8988T (cell line): Measurements from ENCODE around the gene NFAT5.
"Not testable (repeated sequence)": the region's sequence is repeated elsewhere in the genome, so short reads cannot be mapped to it uniquely, and the experiment has no call there.

Experiments
- DNase-seq: peaks from one replicate; pipeline ENCODE4 v3.0.0; 2011

NFAT5 gene

DNA sequence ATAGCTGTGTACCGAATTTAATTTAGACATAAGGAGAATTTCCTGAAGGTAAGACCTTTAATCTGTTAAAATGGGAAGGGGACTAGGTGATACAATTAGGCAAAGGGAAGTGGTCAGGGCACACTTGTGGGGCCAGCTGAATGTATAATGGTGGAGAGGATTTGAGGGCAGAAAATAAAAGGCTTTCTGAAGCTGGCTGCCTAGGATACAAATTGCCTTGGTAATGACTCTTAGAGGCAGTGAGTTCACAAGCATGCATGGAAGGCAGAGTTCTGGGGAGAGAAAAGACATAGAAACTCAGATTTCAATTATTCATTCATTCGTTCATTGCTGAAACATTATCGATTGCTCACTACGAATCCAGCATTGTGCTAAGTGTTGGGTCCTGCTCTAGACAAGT, 12.4 kb upstream of the NFAT5 start:
- DNase-seq, result no peak

DNA sequence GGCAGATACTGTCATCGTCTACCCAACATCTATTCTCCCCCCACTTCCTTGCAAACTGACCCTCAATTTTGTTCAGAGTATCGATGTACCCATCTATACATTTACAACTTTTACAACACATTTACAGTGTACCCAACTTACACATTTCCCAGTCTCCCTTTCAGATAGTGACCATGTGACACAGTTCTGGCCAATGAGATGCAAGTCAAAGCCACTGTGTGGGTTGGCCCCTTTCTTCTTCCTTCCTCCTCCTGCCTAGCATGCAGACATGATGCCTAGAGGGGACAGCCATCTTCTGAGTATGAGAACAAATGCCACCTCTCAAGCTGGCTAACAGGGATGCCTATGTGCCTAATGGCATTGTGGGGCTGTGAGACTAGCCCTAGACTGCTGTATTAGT, 11.3 kb upstream of the NFAT5 start:
- no peak for DNase-seq

DNA sequence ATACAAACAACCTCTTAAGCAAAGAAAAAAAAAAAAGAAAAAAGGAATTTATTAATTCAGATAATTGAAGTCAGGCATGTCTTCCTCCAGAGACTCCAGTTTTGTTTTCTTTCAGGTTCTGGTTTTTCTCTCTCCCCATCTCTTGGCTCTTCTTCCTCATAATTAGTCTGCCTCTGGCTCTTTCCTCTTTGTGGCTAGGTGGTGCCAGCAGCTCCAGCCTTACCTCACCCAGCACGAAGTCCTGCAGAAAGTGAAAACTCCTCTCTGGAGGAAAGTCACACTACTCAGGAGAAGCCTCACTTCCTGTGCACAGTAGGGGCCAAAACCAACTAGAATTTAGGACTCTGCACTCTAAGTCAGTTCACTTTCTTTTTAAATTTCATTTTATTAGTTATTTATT, 10.3 kb upstream of the NFAT5 start:
- no peak for DNase-seq

DNA sequence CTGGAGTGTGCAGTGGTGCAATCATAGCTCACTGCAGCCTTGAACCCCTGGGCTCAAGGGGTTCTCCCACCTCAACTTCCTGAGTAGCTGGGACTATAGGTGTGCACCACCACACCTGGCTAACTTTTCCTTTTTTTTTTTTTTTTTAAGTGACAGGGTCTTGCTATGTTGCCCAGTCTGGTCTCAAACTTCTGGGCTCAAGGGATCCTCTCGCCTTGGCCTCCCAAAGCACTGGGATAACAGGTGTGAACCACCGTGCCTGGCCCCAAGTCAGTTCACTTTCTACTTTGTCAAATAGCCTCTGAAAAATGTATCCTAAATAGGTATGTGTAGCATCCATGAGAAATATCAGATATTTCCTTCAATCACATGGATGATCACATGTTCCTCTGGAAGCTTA, 9.9 kb upstream of the NFAT5 start:
- no peak for DNase-seq

DNA sequence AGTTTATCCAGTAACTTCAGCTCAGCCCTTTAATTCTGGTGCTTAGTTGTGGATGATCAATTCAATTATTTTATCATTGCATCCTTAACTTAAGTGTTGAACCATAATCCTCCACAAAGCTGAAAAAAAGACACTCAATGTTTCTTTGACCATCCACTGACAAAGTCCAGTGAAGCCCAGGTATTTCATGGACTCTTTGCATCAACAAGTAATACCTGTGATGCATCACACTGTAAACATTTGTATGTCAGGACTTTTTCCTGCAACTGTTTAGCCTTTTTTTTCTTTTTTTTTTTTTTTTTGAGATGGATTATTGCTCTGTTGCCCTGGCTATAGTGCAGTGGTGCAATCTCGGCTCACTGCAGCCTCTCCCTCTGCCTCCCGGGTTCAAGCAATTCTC, 6.6 kb upstream of the NFAT5 start:
- DNase-seq, result no peak

DNA sequence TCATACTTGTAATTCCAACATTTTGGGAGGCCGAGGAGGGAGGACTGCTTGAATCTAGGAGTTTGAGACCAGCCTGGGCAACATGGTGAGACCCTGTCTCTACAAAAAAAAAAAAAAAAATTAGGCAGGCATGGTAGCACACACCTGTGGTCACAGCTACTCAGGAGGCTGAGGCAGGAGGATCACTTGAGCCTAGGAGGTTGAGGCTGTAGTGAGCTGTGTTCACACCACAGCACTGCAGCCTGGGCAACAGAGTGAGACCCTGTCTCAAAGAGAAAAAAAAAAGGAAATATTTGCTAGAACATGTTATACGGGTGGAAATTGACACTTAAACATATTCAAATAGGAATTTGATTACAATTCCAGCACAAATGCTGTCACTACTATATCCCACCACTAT, 4.4 kb upstream of the NFAT5 start:
- not testable (repeated sequence) for DNase-seq

DNA sequence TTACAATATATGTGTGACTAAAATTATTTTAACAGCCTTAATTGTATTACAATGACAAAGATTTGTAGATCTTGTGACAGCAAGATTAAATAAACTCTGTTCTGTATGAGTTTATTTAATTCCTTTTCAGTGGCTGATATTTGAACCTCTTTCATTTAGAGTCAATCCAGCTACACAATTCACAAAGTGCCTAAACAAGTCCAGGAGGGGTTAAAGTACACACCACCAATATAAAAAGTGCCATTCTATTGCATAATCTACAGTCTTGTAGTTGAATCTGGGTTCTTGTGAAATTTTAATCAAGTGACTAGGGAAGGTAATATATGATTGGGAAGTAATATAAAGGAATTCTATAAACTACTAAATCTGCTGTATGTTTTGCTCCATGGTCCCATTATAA, 3.9 kb upstream of the NFAT5 start:
- DNase-seq, result no peak

DNA sequence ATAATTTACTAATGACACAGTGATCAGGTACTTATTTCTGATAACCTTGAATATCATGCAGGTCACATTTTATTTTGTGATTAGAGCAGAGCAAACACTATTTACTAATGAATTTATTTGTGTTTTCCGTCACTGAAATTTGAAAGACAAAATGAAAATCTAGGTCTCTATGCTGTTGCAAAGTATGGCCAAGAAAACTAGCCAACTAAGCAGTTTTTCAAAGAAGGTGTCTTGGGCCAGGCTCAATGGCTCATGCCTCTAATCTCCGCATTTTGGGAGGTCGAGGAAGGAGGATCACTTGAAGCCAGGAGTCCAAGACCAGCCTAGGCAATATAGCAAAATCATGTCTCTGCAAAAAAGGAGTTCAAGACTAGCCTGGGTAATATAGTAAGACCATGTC, 3.0 kb upstream of the NFAT5 start:
- no peak for DNase-seq

DNA sequence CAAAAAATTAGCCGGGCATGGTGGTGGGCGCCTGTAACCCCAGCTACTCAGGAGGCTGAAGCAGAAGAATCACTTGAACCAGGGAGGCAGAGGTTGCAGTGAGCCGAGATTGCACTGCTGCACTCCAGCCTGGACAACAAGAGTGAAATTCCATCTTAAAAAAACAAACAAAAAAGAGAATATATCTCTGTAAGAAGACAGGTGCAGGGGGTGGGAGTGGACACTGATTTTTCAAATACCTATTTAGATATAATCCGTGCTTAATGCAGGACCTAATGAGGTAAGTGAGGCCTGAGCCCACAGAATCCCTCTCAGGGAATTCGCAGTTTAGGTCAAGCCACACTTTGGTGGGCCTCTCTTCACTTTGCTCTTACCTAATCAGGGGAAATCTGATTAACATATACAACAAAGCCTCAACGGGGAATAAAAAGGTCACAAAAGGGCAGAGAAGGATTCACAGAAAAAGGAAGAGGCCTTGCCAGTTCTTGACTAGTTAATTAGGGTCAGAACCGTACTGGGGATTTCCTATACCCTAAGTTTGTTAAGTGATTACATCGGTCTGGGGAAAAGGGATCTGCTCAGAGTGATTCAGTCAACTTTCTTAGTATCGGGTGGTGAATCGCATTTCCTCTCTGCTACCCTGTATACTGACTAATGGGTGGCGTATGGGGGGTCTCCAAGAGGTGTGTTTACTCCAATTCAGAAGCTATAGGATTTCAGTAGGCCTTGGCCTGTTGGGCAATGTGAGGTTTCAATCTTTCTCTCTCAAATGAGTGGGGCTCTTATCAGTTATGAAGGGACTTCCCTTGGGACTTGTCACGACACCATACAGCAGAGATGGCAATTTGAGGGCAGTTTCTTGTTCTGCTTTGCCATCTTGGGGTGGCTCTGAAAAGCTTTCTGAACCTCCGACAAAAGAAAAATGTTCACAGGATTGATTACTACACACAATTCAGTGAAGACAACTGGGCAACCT, 1.9 kb upstream of the NFAT5 start:
- DNase-seq, result no peak

DNA sequence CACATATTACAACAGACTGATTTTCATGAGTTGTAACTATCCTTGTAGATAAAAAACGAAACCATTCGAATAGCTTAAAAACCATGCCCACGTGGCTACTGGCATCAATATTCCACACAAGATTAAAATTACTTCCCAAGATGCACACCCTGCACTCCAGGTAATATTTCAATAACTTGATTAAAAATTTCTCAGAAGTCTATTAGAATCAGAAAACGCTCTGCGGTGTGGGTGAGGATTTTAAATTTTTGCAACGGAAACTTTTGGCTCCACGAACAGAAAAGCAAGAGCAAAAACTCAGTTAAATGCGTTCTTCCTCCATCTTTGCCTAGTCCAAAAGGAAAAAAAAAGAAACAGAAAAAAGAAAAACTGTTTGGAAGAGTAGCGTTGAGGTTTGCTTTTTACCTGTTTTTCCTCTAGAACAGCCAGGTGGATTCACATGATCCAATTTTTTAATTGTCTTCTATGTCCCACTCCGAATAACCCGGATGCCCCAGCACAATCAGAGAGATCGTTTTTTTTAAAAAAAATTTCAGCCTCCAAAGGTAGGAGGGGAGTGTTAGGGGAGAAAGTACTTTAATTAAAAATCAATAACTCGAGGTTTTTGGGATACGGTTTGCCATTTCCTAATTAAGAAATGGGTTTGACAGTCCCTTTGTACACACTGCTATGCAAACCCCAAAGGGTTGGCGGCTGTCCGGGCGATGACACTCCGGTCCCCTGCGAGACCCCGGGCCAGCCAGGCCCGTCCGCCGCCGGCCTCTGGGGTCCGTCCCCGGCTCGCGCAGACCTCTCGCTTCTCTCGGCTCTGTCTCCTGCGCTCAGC, 708 bp upstream of the NFAT5 start:
- DNase-seq, result no peak

DNA sequence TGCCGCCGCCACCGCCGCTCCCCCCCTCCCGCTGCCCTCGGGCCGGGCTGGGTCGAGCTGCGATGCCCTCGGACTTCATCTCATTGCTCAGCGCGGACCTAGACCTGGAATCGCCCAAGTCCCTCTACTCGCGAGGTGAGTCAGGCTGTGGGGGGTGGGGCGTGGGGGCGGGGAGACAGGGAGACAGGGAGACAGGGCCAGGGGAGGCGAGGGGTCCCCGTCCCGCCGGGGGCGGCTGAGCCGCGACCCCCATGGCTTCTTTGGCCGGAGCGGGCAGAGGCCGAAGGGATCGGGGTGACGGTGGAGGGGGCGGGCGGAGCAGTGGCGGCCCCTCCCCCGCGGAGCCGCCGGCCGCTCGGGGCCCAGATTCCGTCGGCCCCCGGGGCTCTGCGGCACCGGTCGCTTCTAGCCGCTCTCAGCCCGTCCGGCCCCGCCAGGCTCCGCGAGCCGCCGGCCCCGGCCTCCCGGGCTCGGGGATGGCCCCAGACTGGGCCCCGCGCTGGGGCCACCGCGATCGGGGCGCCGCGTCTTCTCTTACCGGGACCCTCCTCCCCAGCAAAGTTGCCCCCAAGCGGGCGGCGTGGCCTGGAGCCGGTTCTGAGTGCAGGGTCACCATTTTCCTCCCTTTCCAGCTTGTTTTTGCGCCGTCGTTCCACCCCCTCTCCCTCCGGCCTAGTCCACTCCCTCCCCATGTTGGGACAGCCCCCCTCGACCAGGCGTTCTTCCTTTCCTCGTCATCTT, 644 bp downstream of the NFAT5 start:
- peak; percentile 45 for DNase-seq

DNA sequence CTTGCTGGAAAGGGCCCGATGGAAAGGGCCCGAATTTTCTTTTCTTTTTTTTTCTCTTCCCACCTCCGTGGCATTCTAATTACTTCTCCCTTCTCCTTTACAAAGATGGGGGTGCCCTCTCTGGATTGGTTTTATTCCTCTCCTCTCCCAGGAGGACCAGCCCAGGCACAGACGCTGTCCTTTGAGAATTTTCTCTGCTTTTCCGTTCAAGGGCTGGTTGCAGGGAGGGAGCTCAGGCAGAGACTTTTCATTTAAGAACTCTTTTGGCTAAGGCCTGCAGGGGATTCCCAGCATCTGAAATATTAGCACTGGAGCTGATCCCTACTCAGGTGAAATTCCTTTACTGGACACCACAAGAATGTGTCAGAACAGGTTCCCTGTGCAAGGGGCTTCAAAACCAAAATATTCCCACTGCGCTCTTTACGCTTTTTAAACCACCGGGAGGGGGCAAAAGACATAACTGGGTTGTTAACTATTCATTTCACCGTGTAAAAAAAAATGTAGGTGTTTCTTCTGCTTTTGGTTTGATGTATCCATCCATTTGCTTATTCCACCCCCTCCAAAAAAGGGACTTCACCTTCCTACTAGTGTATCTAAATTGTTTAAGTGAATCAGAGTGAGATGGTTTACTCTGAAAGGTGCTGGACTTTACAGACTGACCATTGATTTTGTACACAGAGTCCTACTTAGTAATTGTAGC, 1.4 kb downstream of the NFAT5 start:
- no peak for DNase-seq

DNA sequence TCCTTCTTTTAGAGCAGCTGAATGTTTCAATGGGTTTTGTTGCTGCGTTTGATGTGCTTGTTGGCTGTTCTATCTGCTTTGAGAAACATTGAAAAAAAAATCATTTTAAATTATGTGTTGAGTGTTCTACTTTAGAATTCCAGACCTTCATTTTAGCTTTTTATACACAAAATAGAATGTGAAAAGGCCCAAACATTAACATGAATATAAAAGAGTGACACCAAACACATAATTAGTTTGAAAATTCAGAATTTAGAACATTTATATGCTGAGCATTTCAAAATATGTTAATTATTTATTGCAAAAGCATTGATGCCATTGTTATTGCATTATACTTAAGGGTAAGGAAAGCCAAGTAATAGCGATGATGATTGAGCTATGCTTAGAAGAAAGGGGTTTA, 2.9 kb downstream of the NFAT5 start:
- no peak for DNase-seq

DNA sequence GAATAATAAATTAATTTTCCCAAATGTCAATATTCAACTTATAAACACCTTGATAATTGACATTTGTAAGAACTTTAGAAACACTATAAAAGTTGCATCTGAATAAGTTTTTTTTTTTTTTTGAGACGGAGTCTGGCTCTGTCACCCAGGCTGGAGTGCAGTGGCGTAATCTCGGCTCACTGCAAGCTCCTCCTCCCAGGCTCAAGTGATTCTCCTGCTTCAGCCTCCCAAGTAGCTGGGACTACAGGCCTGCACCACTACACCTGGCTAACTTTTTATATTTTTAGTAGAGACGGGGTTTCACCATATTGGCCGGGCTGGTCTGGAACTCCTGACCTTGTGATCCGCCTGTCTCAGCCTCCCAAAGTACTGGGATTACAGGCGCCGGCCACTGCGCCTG, 13.0 kb downstream of the NFAT5 start:
- not testable (repeated sequence) for DNase-seq

DNA sequence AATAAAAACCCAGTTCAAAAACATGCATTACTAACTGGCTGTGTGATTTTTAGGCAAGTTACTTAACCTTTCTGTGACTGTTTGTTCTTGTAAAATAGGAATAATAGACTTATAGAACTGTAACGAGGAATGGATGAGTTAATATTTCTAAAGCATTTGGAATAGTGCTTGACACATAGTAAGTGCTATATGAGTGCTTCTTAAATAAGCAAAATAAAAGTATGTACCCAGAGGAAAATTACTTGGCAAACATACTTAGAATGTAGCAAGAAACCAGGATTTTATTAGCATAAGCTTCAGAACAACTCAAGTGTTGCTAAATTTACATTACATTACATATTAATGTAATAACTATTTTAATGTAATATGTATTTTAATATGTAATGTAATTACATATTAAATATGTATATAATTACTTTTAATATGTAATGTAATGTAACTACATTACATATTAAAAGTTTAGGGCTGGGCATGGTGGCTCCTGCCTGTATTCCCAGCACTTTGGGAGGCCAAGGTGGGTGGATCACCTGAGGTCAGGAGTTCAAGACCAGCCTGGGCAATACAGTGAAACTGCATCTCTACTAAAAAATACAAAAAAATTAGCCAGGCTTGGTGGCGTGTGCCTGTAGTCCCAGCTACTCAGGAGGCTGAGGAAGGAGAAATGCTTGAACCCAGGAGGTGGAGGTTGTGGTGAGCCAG, 14.2 kb downstream of the NFAT5 start:
- DNase-seq, result no peak

DNA sequence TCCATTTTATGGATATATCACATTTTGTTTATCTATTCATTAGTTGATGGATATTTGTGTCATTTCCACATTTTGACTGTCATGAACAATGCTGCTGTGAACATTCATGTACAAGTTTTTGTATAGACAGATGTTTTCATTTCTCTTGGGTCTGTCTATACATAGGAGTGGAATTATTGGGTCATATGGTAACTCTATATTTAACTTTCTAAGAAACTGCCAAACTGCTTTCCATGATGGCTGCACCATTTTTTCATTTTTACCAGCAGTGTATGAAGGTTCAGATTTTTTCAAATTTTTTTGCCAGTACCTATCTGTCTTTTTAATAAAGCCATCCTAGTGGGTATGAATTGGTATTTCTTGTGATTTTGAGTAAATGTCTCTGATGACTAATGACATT, 15.5 kb downstream of the NFAT5 start:
- no peak for DNase-seq

DNA sequence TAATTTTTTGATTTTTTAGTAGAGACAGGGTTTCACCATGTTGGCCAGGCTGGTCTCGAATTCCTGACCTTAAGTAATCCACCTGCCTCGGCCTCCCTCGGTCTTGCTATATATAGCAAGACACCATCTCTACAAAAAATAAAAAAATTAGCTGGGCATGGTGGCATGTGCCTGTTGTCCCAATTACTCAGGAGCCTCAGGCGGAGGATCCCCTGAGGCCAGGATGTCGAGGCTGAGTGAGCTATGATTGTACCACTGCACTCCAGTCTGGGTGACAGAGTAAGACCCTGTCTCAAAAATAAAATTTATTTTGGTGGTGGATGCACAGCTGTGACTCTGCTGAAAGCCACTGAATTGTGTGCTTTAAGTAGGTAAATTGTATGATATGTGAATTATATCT, 18.7 kb downstream of the NFAT5 start:
- not testable (repeated sequence) for DNase-seq

DNA sequence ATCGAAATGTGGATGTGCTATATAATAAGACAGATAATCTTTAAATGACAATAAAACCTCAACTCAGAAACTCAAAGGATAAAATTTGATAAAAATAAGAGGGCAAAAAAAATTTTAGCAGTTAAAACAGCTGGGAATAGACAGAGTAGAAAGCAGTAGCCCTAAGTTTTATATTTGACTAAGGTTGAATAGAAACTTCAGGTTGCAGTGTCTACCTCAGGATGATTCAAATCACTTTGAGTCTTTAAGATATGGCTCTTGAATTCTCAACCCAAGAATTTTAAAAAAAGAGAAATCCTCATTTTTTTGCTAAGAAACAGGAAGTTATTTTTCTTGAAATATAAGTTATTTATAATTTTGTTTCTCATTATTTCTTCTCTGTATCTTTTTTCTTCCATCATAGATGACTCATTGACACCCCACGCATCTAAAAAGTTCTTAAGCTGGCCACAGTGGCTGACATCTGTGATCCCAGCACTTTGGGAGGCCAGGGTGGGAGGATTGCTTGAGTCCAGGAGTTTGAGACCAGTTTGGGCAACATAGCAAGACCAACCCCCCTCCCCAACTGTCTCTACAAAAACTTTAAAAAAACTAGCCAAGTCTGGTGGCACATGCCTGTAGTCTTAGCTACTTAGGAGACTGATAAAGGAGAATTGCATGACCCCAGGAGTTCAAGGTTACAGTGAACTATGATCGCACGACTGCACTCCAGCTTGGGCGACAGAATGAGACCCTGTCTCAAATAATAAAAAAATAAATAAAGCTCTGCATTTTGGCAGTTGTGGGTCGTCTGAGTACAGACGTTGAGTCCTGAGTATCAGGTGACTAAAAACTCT, 23.9 kb downstream of the NFAT5 start:
- DNase-seq, result no peak

DNA sequence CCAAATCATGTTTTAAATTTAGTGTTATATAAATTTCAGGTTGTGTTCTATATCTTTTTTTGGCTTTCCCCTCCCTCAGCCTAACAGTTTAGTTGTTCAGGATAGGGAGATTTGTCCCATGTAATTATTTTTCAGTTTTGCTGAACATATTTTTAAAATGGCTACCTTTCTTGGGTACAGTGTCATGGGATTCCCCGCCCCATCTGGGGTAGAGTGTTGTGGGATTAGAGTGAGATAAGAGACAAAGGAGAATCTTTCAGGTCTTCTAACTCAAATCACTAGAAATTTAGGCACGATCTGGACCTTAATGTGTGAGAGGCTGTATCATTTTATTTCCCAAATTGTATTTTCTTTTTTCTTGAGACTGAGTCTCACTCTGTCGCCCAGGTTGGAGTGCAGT, 24.8 kb downstream of the NFAT5 start:
- no peak for DNase-seq

DNA sequence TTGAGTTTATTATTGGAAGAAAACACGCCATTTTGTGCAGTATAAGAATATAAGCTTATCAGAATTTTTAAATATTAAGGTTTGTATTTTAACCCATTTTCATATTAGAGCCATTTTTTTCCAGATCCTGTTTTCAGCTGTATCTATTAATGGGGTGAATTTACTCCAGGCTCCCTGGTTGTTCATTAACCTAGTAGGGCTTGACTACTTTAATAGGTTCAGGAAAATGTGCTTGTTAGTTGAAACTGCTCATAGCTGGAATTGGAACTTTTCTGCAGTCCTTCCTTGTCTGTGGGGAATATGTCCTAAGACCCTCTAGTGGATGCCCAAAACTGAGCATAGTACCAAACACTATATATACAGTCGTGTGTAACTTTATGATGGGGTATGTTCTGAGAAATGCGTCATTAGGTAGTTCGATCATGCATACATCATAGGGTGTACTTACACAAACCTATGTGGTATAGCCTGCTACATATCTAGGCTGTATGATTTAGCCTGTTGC, 28.0 kb downstream of the NFAT5 start:
- DNase-seq, result no peak
